Neural progenitor cell (in vitro differentiated cells): ENCODE measurements around the gene CES3. TPM values are rescaled to one million over a fixed set of nuclear protein-coding genes. Genes with fewer than 3 reads are reported as not detected.

Experiments
- DNase-seq: peaks from one replicate; pipeline ENCODE4 v3.0.0-alpha.2; 2016; ENCODE audit warnings: low spot score
- H2AFZ ChIP-seq: fragments of 200-600 bp; sonication (generic); replicated peaks from 2 replicates; pipeline ENCODE4 v1.6.1; 2016; ENCODE audit warnings: antibody characterized with exemption
- H3F3A ChIP-seq: fragments of 200-600 bp; sonication (generic); 2 replicates; pipeline ENCODE4 v1.6.1; 2016; ENCODE audit warnings: antibody characterized with exemption, low read depth
- H3K27ac ChIP-seq: fragments of 200-600 bp; sonication (generic); 2 replicates; pipeline ENCODE4 v1.5.1; 2016; ENCODE audit warnings: mild to moderate bottlenecking
- H3K27me3 ChIP-seq: fragments of 200-600 bp; sonication (generic); 2 replicates; pipeline ENCODE4 v1.6.1; 2016; ENCODE audit warnings: mild to moderate bottlenecking, moderate library complexity
- H3K36me3 ChIP-seq: fragments of 200-600 bp; sonication (generic); 2 replicates; pipeline ENCODE4 v1.5.1; 2016
- H3K4me1 ChIP-seq: fragments of 200-600 bp; sonication (generic); 2 replicates; pipeline ENCODE4 v1.6.1; 2016; ENCODE audit warnings: mixed run types
- H3K4me2 ChIP-seq: fragments of 200-600 bp; sonication (generic); 2 replicates; pipeline ENCODE4 v1.6.1; 2016
- H3K4me3 ChIP-seq: fragments of 200-600 bp; sonication (generic); 2 replicates; pipeline ENCODE4 v1.5.1; 2016
- H3K79me2 ChIP-seq: fragments of 200-600 bp; sonication (generic); 2 replicates; pipeline ENCODE4 v1.6.1; 2016; ENCODE audit warnings: low read depth
- H3K9ac ChIP-seq: fragments of 200-600 bp; sonication (generic); 2 replicates; pipeline ENCODE4 v1.6.1; 2016
- H3K9me3 ChIP-seq: fragments of 200-600 bp; sonication (generic); 2 replicates; pipeline ENCODE4 v1.5.1; 2016; ENCODE audit warnings: low read depth
- H4K20me1 ChIP-seq: fragments of 200-600 bp; sonication (generic); 2 replicates; pipeline ENCODE4 v1.6.1; 2016; ENCODE audit warnings: low read depth
- H3K27ac Mint-ChIP-seq: 3 replicates; pipeline ENCODE4 v1.8.0; 2021; ENCODE audit warnings: mixed read lengths
- H3K27me3 Mint-ChIP-seq: 2 replicates; pipeline ENCODE4 v1.8.0; 2022; ENCODE audit warnings: low read depth, mild to moderate bottlenecking, inconsistent platforms, moderate library complexity, mixed read lengths; ENCODE audit not compliant: insufficient read depth
- H3K36me3 Mint-ChIP-seq: 3 replicates; pipeline ENCODE4 v1.8.0; 2021; ENCODE audit warnings: mixed read lengths
- H3K4me1 Mint-ChIP-seq: 3 replicates; pipeline ENCODE4 v1.8.0; 2021; ENCODE audit warnings: mixed read lengths
- H3K4me3 Mint-ChIP-seq: 3 replicates; pipeline ENCODE4 v1.8.0; 2021; ENCODE audit warnings: mild to moderate bottlenecking, moderate library complexity, mixed read lengths
- H3K9me3 Mint-ChIP-seq: 3 replicates; pipeline ENCODE4 v1.8.0; 2020; ENCODE audit warnings: mixed read lengths
- EZH2 ChIP-seq: fragments of 200-600 bp; sonication (generic); IDR thresholded peaks from 2 replicates; pipeline ENCODE4 v1.6.1; 2017; ENCODE audit warnings: antibody characterized with exemption, mild to moderate bottlenecking, moderate library complexity
- EZH2phosphoT487 ChIP-seq: fragments of 200-600 bp; sonication (generic); IDR thresholded peaks from 2 replicates; pipeline ENCODE4 v1.6.1; 2017; ENCODE audit warnings: antibody characterized with exemption
- small RNA-seq: library from RNA; depleted of rRNA; stranded (forward); fragments of <200 nt; gene quantifications from one replicate; pipeline ENCODE3, GENCODE V24; 2015
- total RNA-seq: library from RNA; depleted of rRNA; stranded (reverse); fragments of >200 nt; gene quantifications from 2 replicates; pipeline ENCODE4 v1.2.3, GENCODE V29; 2015; ENCODE audit warnings: low replicate concordance
- TF ChIP-seq, protein P1 (sequence below): fragments of 200-600 bp; sonication (generic); IDR thresholded peaks from 2 replicates; pipeline ENCODE4 v1.5.1; 2017; ENCODE audit warnings: antibody characterized with exemption, mild to moderate bottlenecking

Gene CES3
- total RNA-seq, 1 donor from 2014 or later, result 5.7 TPM

DNA sequence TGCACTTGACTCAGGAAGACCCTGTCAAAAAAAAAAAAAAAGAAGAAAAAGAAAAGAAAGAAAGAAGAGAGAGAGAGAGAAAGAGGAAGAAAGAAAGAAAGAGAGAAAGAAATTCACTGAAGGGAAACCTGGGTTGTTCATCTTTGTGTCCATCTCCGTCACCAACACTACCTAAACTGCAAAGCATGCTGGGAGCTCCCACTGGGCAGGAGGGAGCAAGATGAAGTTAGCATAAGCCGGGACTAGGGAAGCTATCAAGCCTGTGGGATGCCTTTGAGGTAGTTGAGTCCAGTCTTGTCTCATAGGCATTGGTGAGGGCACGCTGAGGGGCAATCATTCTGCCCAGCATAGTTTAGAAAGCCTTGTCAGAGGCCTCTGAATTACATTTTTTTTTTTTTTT is 60.3 kb downstream of the CES3 start:
- no peaks in the 10 kb centered on the region for H3F3A ChIP-seq
- no peak overlapping the region for H2AFZ ChIP-seq
- Mint-ChIP-seq H3K27ac (no peak overlapping the region), H3K27me3 (peaks cover 13% of the 10 kb centered on the region), H3K36me3 (no peaks in the 10 kb centered on the region), H3K9me3 (no peaks in the 10 kb centered on the region), H3K4me3 (no peak overlapping the region), H3K4me1 (no peaks in the 10 kb centered on the region)
- no peak overlapping the region for H3K27ac ChIP-seq
- H3K9ac ChIP-seq, result no peak overlapping the region
- H3K4me2 ChIP-seq, result no peak overlapping the region
- no peaks in the 10 kb centered on the region for H3K4me1 ChIP-seq
- TF ChIP-seq, protein P1, sequence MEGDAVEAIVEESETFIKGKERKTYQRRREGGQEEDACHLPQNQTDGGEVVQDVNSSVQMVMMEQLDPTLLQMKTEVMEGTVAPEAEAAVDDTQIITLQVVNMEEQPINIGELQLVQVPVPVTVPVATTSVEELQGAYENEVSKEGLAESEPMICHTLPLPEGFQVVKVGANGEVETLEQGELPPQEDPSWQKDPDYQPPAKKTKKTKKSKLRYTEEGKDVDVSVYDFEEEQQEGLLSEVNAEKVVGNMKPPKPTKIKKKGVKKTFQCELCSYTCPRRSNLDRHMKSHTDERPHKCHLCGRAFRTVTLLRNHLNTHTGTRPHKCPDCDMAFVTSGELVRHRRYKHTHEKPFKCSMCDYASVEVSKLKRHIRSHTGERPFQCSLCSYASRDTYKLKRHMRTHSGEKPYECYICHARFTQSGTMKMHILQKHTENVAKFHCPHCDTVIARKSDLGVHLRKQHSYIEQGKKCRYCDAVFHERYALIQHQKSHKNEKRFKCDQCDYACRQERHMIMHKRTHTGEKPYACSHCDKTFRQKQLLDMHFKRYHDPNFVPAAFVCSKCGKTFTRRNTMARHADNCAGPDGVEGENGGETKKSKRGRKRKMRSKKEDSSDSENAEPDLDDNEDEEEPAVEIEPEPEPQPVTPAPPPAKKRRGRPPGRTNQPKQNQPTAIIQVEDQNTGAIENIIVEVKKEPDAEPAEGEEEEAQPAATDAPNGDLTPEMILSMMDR, result no peak
- no peaks in the 10 kb centered on the region for H3K79me2 ChIP-seq
- DNase-seq, result no peak
- no peaks in the 10 kb centered on the region for H3K9me3 ChIP-seq
- H3K27me3 ChIP-seq, result peaks cover 7% of the 10 kb centered on the region
- no peaks in the 10 kb centered on the region for H4K20me1 ChIP-seq
- no peaks in the 10 kb centered on the region for H3K36me3 ChIP-seq
- H3K4me3 ChIP-seq, result no peak overlapping the region

DNA sequence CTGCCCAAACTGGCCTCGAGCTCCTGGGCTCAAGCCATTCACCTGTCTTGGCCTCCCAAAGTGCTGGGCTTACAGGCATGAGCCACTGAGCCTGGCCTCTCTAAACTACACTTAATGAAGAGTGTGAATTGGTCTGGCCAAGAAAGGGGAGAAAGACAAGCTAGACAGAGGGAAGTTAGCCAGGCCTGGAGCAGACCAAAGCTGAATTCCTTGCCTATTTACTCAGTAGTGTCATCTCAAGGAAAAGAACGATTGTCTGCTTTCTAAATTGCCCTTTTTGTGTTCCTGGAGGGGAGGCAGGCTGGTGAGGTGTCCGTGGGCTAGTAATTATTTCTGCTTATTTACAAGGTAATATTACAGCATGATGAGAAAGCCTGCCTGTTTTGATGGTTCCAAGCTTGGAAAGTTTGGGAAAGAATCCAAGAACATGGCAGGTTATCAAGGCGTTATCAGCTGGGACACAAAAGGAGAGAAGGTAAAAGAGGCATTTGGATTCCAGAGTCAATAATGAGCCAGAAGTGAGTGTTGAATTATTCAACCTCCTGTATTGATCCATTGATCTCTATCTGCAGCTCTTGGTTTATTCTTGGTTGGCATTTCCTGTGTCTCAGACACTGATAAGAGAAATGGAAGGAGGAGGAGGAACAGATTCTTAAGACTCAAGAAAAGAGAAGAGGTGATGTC is 61.6 kb downstream of the CES3 start:
- Histone ChIP-seq H3K4me1 (no peaks in the 10 kb centered on the region), H3K36me3 (no peaks in the 10 kb centered on the region), H4K20me1 (no peaks in the 10 kb centered on the region), H3K79me2 (no peaks in the 10 kb centered on the region), H3K4me3 (no peak overlapping the region), H3F3A (no peaks in the 10 kb centered on the region), H2AFZ (no peak overlapping the region), H3K27me3 (no peaks in the 10 kb centered on the region), H3K4me2 (no peak overlapping the region), H3K27ac (no peak overlapping the region), H3K9me3 (no peaks in the 10 kb centered on the region), H3K9ac (no peak overlapping the region)
- H3K27ac Mint-ChIP-seq, result no peak overlapping the region
- TF ChIP-seq EZH2phosphoT487 (no peak), EZH2 (no peak)
- TF ChIP-seq, protein P1, result no peak
- H3K4me1 Mint-ChIP-seq, result no peaks in the 10 kb centered on the region
- DNase-seq, result no peak
- no peaks in the 10 kb centered on the region for H3K36me3 Mint-ChIP-seq
- H3K27me3 Mint-ChIP-seq, result peaks cover 9% of the 10 kb centered on the region
- no peaks in the 10 kb centered on the region for H3K9me3 Mint-ChIP-seq
- H3K4me3 Mint-ChIP-seq, result no peak overlapping the region

DNA sequence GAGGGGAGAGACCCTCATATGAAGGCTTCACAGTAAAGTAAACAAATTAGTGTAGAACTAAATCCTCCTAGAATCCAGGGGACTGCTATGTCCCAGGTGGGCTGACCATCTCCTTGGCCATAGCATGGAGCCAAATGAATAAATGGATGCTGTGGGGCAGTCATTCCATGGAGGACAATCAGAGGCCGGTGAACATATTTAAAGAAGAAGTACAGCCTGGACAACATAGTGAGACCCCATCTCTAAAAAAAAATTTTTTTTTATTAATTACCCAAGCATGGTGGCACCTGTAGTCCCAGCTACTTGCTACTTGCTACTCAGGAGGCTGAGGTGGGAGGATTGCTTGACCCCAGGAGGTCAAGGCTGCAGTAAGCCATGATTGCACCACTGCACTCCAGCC is 62.6 kb downstream of the CES3 start:
- Histone ChIP-seq H3K4me3 (no peak overlapping the region), H3K79me2 (no peaks in the 10 kb centered on the region), H3K36me3 (no peaks in the 10 kb centered on the region), H3K9me3 (no peaks in the 10 kb centered on the region), H4K20me1 (no peaks in the 10 kb centered on the region), H3K27me3 (no peaks in the 10 kb centered on the region), H3K4me2 (no peak overlapping the region), H2AFZ (no peak overlapping the region), H3K4me1 (no peaks in the 10 kb centered on the region), H3K27ac (no peak overlapping the region), H3F3A (no peaks in the 10 kb centered on the region), H3K9ac (no peak overlapping the region)
- Mint-ChIP-seq H3K27me3 (peaks cover 7% of the 10 kb centered on the region), H3K36me3 (no peaks in the 10 kb centered on the region), H3K9me3 (no peaks in the 10 kb centered on the region), H3K4me1 (peaks cover 5% of the 10 kb centered on the region), H3K27ac (no peak overlapping the region), H3K4me3 (no peak overlapping the region)
- TF ChIP-seq, protein P1, result no peak
- TF ChIP-seq EZH2phosphoT487 (no peak), EZH2 (no peak)
- DNase-seq, result no peak

Small RNA genes lying within 50 kb of the gene (small RNA-seq; reads per million reads assigned to genes)
- not detected for gene RN7SL543P

Other genes starting within 250 kb of the CES3 start
- gene DYNC1LI2, start 209.7 kb upstream of the CES3 start, total RNA-seq, result 94.3 and 104 TPM in 2 replicates
- not detected in 2 replicates for gene TERB1, start 159.7 kb upstream of the CES3 start, total RNA-seq
- gene NAE1, start 130.3 kb upstream of the CES3 start, total RNA-seq, result 226 and 397 TPM in 2 replicates
- gene CA7, start 116.9 kb upstream of the CES3 start, total RNA-seq, result not detected in 2 replicates
- gene PDP2, start 80.8 kb upstream of the CES3 start, total RNA-seq, result 6.6 and 12.6 TPM in 2 replicates
- not detected in 2 replicates for gene CDH16, start 42.4 kb upstream of the CES3 start, total RNA-seq
- gene RRAD, start 35.7 kb upstream of the CES3 start, total RNA-seq, result 0.12 and 0.24 TPM in 2 replicates
- gene CIAO2B, start 26.9 kb upstream of the CES3 start, total RNA-seq, result 55.5 and 76.0 TPM in 2 replicates
- gene CES2, start 25.8 kb upstream of the CES3 start, total RNA-seq, result 11.1 and 20.9 TPM in 2 replicates
- gene CES4A, start 27.3 kb downstream of the CES3 start, total RNA-seq, result 0.22 and 1.8 TPM in 2 replicates
- gene CBFB, start 67.9 kb downstream of the CES3 start, total RNA-seq, result 64.7 and 95.5 TPM in 2 replicates
- 29.1 and 31.5 TPM in 2 replicates for gene PHAF1, start 148.7 kb downstream of the CES3 start, total RNA-seq
- gene B3GNT9, start 189.7 kb downstream of the CES3 start, total RNA-seq, result 2.6 and 5.9 TPM in 2 replicates
- 0.25 and 0.30 TPM in 2 replicates for gene TRADD, start 198.6 kb downstream of the CES3 start, total RNA-seq
- not detected in 2 replicates for gene FBXL8, start 198.7 kb downstream of the CES3 start, total RNA-seq
- 1.0 TPM in 1 of 2 replicates, not detected in the other for gene HSF4, start 203.5 kb downstream of the CES3 start, total RNA-seq
- 0.37 and 5.5 TPM in 2 replicates for gene NOL3, start 209.3 kb downstream of the CES3 start, total RNA-seq
- gene MATCAP1, start 222.7 kb downstream of the CES3 start, total RNA-seq, result 15.7 and 50.9 TPM in 2 replicates
- gene EXOC3L1, start 228.9 kb downstream of the CES3 start, total RNA-seq, result not detected in 2 replicates
- 35.3 and 101 TPM in 2 replicates for gene E2F4, start 230.9 kb downstream of the CES3 start, total RNA-seq
- gene ELMO3, start 237.9 kb downstream of the CES3 start, total RNA-seq, result 1.9 TPM in 1 of 2 replicates, not detected in the other